ENCODE measurements around the gene XYLT2.

- TF ChIP-seq MYC (IDR thresholded peaks at IDR 0.05; ENCODE audit: low read depth, low read length) = no peak
- no peak for TF ChIP-seq CTCF (IDR thresholded peaks at IDR 0.05; ENCODE audit: low read depth, low read length)
Observed at GRCh38 chr17:50303596-50303995, 42.3 kb upstream of the XYLT2 start.

Data from NB4 (cell line).